ENCODE results near the gene PCNX2.

Gene PCNX2

GRCh38 chr1:232998138-232998537 is 297.4 kb downstream of the PCNX2 start:
- DNase-seq (ENCODE audit: low read depth) = no peak

GRCh38 chr1:232996143-232996542 is 299.4 kb downstream of the PCNX2 start:
- no peak for TF ChIP-seq CTCF (IDR thresholded peaks at IDR 0.05; ENCODE audit: control insufficient read depth, extremely low read depth, insufficient read depth)
- no peak overlapping the region for H3K4me3 ChIP-seq (ENCODE audit: low read depth, low read length)
- no peak for DNase-seq (ENCODE audit: low read depth)

More at GRCh38 chr1:232998138-232998537, 297.4 kb downstream of the PCNX2 start:
- H3K4me3 ChIP-seq (ENCODE audit: low read depth, low read length) = no peak overlapping the region
- no peak for TF ChIP-seq CTCF (IDR thresholded peaks at IDR 0.05; ENCODE audit: control insufficient read depth, extremely low read depth, insufficient read depth)

- TF ChIP-seq CTCF (IDR thresholded peaks at IDR 0.05; ENCODE audit: control insufficient read depth, extremely low read depth, insufficient read depth) = no peak
- DNase-seq (ENCODE audit: low read depth) = no peak
- H3K4me3 ChIP-seq (ENCODE audit: low read depth, low read length) = no peak overlapping the region
These were observed 300.3 kb downstream of the PCNX2 start for GRCh38 chr1:232995189-232995588.

- no peak for TF ChIP-seq CTCF (IDR thresholded peaks at IDR 0.05; ENCODE audit: control insufficient read depth, extremely low read depth, insufficient read depth)
- no peak overlapping the region for H3K4me3 ChIP-seq (ENCODE audit: low read depth, low read length)
- DNase-seq (ENCODE audit: low read depth) = no peak
These were observed 302.0 kb downstream of the PCNX2 start for GRCh38 chr1:232993555-232993954.

GRCh38 chr1:232992227-232992626 is 303.3 kb downstream of the PCNX2 start:
- H3K4me3 ChIP-seq (ENCODE audit: low read depth, low read length) = no peak overlapping the region
- DNase-seq (ENCODE audit: low read depth) = no peak
- no peak for TF ChIP-seq CTCF (IDR thresholded peaks at IDR 0.05; ENCODE audit: control insufficient read depth, extremely low read depth, insufficient read depth)

GRCh38 chr1:232991238-232991637 is 304.3 kb downstream of the PCNX2 start:
- no peak for DNase-seq (ENCODE audit: low read depth)
- no peak for TF ChIP-seq CTCF (IDR thresholded peaks at IDR 0.05; ENCODE audit: control insufficient read depth, extremely low read depth, insufficient read depth)
- no peak overlapping the region for H3K4me3 ChIP-seq (ENCODE audit: low read depth, low read length)
